RWPE1 (cell line): ENCODE results near the gene IL22.

Experiments used
- CTCF ChIA-PET: fragments of 350-600 bp; sonication (Branson Sonifier 250); formaldehyde crosslinking; extraction: SDS; loops from one replicate; lab custom pipeline; 2021; lab: Yijun Ruan, JAX
- POLR2A ChIA-PET: fragments of 400-600 bp; formaldehyde crosslinking; extraction: SDS; loops from one replicate; lab custom pipeline; 2020; ENCODE audit warnings: antibody characterized with exemption; ENCODE audit not compliant: low non-redundant PET; lab: Yijun Ruan, JAX
- DNase-seq: peaks from one replicate; pipeline ENCODE4 v3.0.0; 2012; ENCODE audit warnings: low spot score
- H3K27ac ChIP-seq: fragments of 450-650 bp; 2 replicates; pipeline ENCODE4 v1.5.1; 2017
- CTCF ChIP-seq: fragments of 450-650 bp; conservative IDR thresholded peaks from 2 replicates; pipeline ENCODE4 v1.5.1; 2017; ENCODE audit warnings: low read depth, mild to moderate bottlenecking

IL22 gene

GRCh38 chr12:68268967-68269366 lies 15.6 kb upstream of the IL22 start:
- DNase-seq: no peak
- H3K27ac ChIP-seq: no peak overlapping the region
- no peak for TF ChIP-seq CTCF
- CTCF ChIA-PET: interaction anchor here (0.5 to 0.6 kb wide), 2 partner anchors 49 to 260 kb away, joined by 3 read pairs; no protein-coding TSS in a partner anchor
- POLR2A ChIA-PET: no interaction called here

GRCh38 chr12:68267892-68268396 lies 14.5 kb upstream of the IL22 start:
- ChIA-PET CTCF (interaction anchor here (0.6 kb wide), 1 partner anchor 22 kb away, joined by 3 read pairs; no protein-coding TSS in a partner anchor), POLR2A (no interaction called here)
- no peak for TF ChIP-seq CTCF
- DNase-seq: no peak
- no peak overlapping the region; the same call in 1 of the 2 replicates for H3K27ac ChIP-seq

GRCh38 chr12:68264857-68265256 lies 11.5 kb upstream of the IL22 start:
- CTCF ChIA-PET: no interaction called here
- no peak overlapping the region for H3K27ac ChIP-seq
- POLR2A ChIA-PET: no interaction called here
- no peak for DNase-seq
- no peak for TF ChIP-seq CTCF

GRCh38 chr12:68264158-68264855 lies 10.9 kb upstream of the IL22 start:
- POLR2A ChIA-PET: no interaction called here
- no peak for TF ChIP-seq CTCF
- H3K27ac ChIP-seq: no peak overlapping the region
- CTCF ChIA-PET: interaction anchor here (0.5 kb wide), 1 partner anchor 199 kb away, joined by 3 read pairs; no protein-coding TSS in a partner anchor
- no peak for DNase-seq

- no peak for DNase-seq
- no peak for TF ChIP-seq CTCF
- CTCF ChIA-PET: no interaction called here
- POLR2A ChIA-PET: no interaction called here
- no peak overlapping the region for H3K27ac ChIP-seq
Measured at GRCh38 chr12:68263366-68263765, 10.0 kb upstream of the IL22 start.

- CTCF ChIA-PET: no interaction called here
- POLR2A ChIA-PET: no interaction called here
- DNase-seq: no peak
Measured at GRCh38 chr12:68261896-68262295, 8.5 kb upstream of the IL22 start.

More at GRCh38 chr12:68261896-68262295, 8.5 kb upstream of the IL22 start:
- H3K27ac ChIP-seq: no peak overlapping the region
- no peak for TF ChIP-seq CTCF
